Mesothelial cell of epicardium (in vitro differentiated cells): ENCODE results near the gene WBP2. TPM values are rescaled to one million over a fixed set of nuclear protein-coding genes. Genes with fewer than 3 reads are reported as not detected.

Experiments
- DNase-seq, 2 experiments: peaks; one replicate each; pipeline ENCODE4 v3.0.0; 2021; ENCODE audit warnings: low spot score in 2 of 2; ENCODE audit not compliant: unreplicated experiment in 2 of 2
- H3K27ac Mint-ChIP-seq: 2 replicates; pipeline ENCODE4 v1.8.0; 2021; ENCODE audit warnings: mixed read lengths
- H3K27me3 Mint-ChIP-seq: 2 replicates; pipeline ENCODE4 v1.8.0; 2021; ENCODE audit warnings: low read depth, mixed read lengths
- H3K36me3 Mint-ChIP-seq: 2 replicates; pipeline ENCODE4 v1.8.0; 2021; ENCODE audit warnings: mixed read lengths
- H3K4me1 Mint-ChIP-seq: 2 replicates; pipeline ENCODE4 v1.8.0; 2021; ENCODE audit warnings: mixed read lengths
- H3K4me3 Mint-ChIP-seq: 2 replicates; pipeline ENCODE4 v1.8.0; 2021; ENCODE audit warnings: mild to moderate bottlenecking, moderate library complexity, mixed read lengths
- H3K9me3 Mint-ChIP-seq: 2 replicates; pipeline ENCODE4 v1.8.0; 2021; ENCODE audit warnings: mixed read lengths
- total RNA-seq: library from RNA; stranded (reverse); gene quantifications from 3 replicates; pipeline ENCODE4 v1.2.1, GENCODE V29; 2021
- TF ChIP-seq, protein P1 (sequence below): fragments of 200-600 bp; sonication (generic); IDR thresholded peaks from one replicate; pipeline ENCODE4 v1.5.0; 2021; ENCODE audit warnings: antibody characterized with exemption; ENCODE audit not compliant: unreplicated experiment

Gene WBP2
- total RNA-seq, 1 donor from 2014 or later: 42.3 TPM

DNA sequence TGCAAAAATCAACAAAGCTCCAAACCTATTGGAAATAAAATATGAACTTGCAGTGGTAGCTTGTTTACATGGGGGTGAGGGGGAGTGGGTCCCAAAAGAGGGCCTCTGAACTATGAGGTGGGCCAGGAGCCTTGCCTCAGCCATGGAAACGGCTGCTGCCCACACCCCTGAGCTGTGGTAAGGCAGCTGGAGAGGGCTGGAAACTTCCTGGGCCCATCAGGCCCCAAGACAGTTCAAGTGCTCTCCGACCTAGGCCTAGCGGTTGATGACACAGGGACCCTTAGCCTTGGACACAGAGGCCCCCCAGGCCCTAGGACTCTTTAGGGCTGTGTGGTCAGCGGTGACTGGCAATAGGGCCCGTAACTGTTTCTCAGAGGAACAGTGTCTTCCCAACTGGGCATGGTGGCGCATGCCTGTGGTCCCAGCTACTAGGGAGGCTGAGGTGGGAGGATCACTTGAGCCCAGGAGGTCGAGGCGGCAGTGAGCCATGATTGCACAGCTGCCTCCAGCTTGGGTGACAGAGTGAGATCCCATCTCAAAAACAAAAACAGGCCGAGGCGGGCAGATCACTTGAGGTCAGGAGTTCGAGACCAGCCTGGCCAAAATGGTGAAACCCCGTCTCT lies 29.3 kb downstream of the WBP2 start:
- no peak for DNase-seq
- Mint-ChIP-seq H3K27me3 (no peaks in the 10 kb centered on the region), H3K4me3 (no peak overlapping the region), H3K36me3 (peaks cover 9% of the 10 kb centered on the region), H3K27ac (no peak overlapping the region), H3K9me3 (no peaks in the 10 kb centered on the region), H3K4me1 (peaks cover 15% of the 10 kb centered on the region)
- TF ChIP-seq, protein P1, sequence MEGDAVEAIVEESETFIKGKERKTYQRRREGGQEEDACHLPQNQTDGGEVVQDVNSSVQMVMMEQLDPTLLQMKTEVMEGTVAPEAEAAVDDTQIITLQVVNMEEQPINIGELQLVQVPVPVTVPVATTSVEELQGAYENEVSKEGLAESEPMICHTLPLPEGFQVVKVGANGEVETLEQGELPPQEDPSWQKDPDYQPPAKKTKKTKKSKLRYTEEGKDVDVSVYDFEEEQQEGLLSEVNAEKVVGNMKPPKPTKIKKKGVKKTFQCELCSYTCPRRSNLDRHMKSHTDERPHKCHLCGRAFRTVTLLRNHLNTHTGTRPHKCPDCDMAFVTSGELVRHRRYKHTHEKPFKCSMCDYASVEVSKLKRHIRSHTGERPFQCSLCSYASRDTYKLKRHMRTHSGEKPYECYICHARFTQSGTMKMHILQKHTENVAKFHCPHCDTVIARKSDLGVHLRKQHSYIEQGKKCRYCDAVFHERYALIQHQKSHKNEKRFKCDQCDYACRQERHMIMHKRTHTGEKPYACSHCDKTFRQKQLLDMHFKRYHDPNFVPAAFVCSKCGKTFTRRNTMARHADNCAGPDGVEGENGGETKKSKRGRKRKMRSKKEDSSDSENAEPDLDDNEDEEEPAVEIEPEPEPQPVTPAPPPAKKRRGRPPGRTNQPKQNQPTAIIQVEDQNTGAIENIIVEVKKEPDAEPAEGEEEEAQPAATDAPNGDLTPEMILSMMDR: no peak

DNA sequence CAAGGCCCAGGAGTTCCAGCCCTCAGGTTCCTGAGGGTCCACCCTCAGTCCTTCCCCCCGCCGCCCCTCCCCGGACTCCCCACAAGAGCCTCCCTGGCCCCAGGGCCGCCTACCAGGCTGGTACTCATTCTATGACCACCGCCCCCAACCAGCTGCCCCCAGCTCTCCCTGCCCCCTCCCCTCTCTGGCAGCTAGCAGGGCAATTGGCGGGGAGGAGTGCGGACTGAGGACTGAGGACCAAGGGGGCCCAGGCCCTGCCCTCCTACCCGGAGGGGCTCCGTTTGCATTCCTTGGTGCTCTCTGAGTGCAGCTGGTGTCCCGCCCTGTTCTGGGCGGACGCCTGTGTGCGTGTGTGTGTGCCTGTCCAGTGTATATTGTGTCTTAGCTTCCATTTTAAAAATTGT lies 30.0 kb downstream of the WBP2 start:
- TF ChIP-seq, protein P1: no peak
- H3K4me3 Mint-ChIP-seq: no peak overlapping the region
- peak overlapping the region; percentile 68 for H3K27ac Mint-ChIP-seq
- H3K4me1 Mint-ChIP-seq: peaks cover 15% of the 10 kb centered on the region
- no peaks in the 10 kb centered on the region for H3K9me3 Mint-ChIP-seq
- H3K27me3 Mint-ChIP-seq: no peaks in the 10 kb centered on the region
- H3K36me3 Mint-ChIP-seq: peaks cover 12% of the 10 kb centered on the region
- DNase-seq: no peak

DNA sequence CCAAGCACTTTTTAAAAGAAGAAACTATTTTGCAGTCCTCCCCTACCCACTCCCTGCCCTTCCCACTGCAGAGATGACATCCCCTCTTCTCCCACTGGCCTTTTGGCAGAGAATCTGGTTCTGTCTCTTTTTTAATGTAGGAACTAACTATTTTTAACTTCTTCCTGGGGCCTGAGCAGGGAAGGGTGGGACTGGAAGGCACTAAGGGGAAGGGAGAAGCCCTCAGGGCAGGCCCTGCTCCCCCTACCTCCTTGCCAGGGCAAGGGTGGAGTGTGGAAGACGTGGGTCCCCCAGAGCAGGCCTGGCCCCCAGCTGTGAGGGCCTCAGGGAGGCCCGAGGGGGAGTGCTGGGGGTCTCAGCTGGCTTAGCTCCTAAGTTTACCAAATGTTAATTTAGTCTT lies 30.5 kb downstream of the WBP2 start:
- Mint-ChIP-seq H3K27me3 (no peaks in the 10 kb centered on the region), H3K9me3 (no peaks in the 10 kb centered on the region), H3K27ac (peak overlapping the region; percentile 61), H3K36me3 (peaks cover 13% of the 10 kb centered on the region), H3K4me3 (no peak overlapping the region), H3K4me1 (peaks cover 15% of the 10 kb centered on the region)
- TF ChIP-seq, protein P1: no peak
- DNase-seq: no peak

DNA sequence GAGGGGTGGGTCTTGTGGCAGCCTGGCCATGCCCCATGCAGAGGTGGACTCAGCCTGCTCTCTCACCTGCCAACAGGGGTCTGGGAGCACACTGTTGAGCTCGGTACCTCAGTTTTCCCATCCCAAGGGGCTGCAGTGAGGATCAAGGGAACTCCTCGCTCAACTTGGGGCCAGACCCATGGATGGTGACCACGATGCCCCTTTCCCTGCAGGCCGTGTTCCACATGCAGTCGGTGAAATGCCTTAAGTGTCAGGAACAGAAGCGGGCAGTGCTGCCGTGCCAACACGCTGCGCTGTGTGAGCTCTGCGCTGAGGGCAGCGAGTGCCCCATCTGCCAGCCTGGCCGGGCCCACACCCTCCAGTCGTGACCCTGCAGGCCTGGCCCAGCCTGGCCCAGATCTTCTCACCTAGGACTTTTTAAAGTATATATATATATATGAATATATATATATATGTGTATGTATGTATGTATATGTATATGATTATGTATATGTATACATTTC lies 31.0 kb downstream of the WBP2 start:
- peak overlapping the region; percentile 9 for H3K27ac Mint-ChIP-seq
- peaks cover 15% of the 10 kb centered on the region for H3K4me1 Mint-ChIP-seq
- no peak overlapping the region for H3K4me3 Mint-ChIP-seq
- TF ChIP-seq, protein P1: no peak
- H3K27me3 Mint-ChIP-seq: no peaks in the 10 kb centered on the region
- H3K36me3 Mint-ChIP-seq: peaks cover 17% of the 10 kb centered on the region
- no peaks in the 10 kb centered on the region for H3K9me3 Mint-ChIP-seq
- DNase-seq: no peak

DNA sequence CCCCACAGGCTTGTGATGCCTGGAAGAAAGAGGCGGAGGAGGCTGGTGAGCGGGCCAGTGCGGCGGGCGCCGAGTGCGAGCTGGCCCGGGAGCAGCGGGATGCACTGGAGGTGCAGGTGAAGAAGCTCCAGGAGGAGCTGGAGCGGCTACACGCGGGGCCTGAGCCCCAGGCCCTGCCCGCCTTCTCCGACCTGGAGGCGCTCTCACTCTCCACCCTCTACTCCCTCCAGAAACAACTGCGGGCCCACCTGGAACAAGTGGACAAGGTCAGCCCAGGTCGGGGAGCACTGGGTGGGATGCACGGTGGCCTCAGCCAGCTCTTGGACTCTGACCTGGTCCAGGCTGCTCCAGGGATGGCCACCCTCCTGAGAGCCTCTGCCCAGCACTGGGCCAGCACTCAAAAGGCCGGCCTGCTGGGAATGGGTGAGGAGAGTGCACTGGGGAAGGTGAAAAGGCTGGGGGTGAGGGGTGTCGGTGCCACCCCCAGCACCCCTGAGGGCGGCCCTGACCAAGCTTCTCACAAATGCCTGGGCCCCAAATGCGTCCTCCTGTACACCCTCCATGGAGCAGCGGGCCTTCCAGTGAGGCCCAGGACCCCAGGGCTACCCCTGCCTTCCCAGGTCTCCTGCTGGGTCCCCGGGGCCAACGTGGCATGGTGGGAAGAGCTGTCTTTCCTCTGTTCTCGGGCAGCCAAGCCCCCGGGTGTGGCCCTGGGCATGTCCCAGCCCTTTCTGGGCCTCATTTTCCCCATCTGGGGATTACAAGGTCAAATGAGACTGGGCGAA lies 31.7 kb downstream of the WBP2 start:
- peaks cover 23% of the 10 kb centered on the region for H3K36me3 Mint-ChIP-seq
- H3K9me3 Mint-ChIP-seq: no peaks in the 10 kb centered on the region
- H3K4me3 Mint-ChIP-seq: no peak overlapping the region
- DNase-seq: no peak
- TF ChIP-seq, protein P1: no peak
- H3K27ac Mint-ChIP-seq: no peak overlapping the region
- H3K27me3 Mint-ChIP-seq: no peaks in the 10 kb centered on the region
- H3K4me1 Mint-ChIP-seq: peaks cover 15% of the 10 kb centered on the region
